Thyroid gland (tissue), 4 donors: ENCODE results near the gene DENND1C. TPM values are rescaled to one million over a fixed set of nuclear protein-coding genes. Genes with fewer than 3 reads are reported as not detected.

Experiments
- DNase-seq, 2 donors: peaks; one replicate each; pipeline ENCODE4 v3.0.0-alpha.2; 2019
- H3K27ac ChIP-seq, 3 donors: fragments of 200-600 bp; sonication (generic); 1 replicate in 2 of 3; 2 replicates in 1 of 3; pipeline ENCODE4 v1.5.1; 2016 to 2019; ENCODE audit warnings: mild to moderate bottlenecking in 1 of 3, moderate library complexity in 1 of 3
- H3K27me3 ChIP-seq: fragments of 200-600 bp; sonication (generic); one replicate; pipeline ENCODE4 v1.5.1; 2019
- H3K36me3 ChIP-seq, 2 donors: fragments of 200-600 bp; sonication (generic); one replicate each; pipeline ENCODE4 v1.5.1; 2016 to 2019
- H3K4me1 ChIP-seq, 2 donors: fragments of 200-600 bp; sonication (generic); one replicate each; pipeline ENCODE4 v1.5.1; 2017 to 2019
- H3K4me3 ChIP-seq, 3 donors: fragments of 200-600 bp; sonication (generic); replicated peaks in 1 of 3; 1 replicate in 2 of 3; 2 replicates in 1 of 3; pipeline ENCODE4 v1.5.1; 2016; ENCODE audit warnings: mild to moderate bottlenecking in 1 of 3
- H3K9me3 ChIP-seq: fragments of 200-600 bp; sonication (generic); one replicate; pipeline ENCODE4 v1.5.1; 2017
- POLR2A ChIP-seq, 2 donors: fragments of 450-650 bp; IDR thresholded peaks; one replicate each; pipeline ENCODE4 v1.6.1; 2017; ENCODE audit warnings: antibody characterized with exemption in 2 of 2, mild to moderate bottlenecking in 2 of 2, moderate library complexity in 1 of 2
- WGBS, 2 donors: methylation state at CpG; one replicate each; pipeline ENCODE4 v1.1.5; 2017; 5-methylcytosine and 5-hydroxymethylcytosine counted together
- intact Hi-C: fragments of 100-400 bp; cut with DNase I; formaldehyde crosslinking; loops from one replicate; pipeline ENCODE4 v1.15.1; 2023
- total RNA-seq, 4 donors: library from RNA; depleted of rRNA; stranded (reverse); fragments of >200 nt; gene quantifications; one replicate each; pipeline ENCODE4 v1.2.3, GENCODE V29; 2016
- TF ChIP-seq, protein P1 (sequence below), 6 experiments: fragments of 200-600 bp in 3 of 6; fragments of 450-650 bp in 3 of 6; sonication (generic) in 3 of 6; IDR thresholded peaks; one replicate each; pipeline ENCODE4 v1.5.1; 2016 to 2019; ENCODE audit warnings: antibody characterized with exemption in 6 of 6, mild to moderate bottlenecking in 2 of 6, inconsistent platforms in 1 of 6, moderate library complexity in 1 of 6

DENND1C gene
- total RNA-seq, 4 donors from 2014 or later = 1.3 to 2.1 (median 1.8) TPM; not detected in 1

DNA sequence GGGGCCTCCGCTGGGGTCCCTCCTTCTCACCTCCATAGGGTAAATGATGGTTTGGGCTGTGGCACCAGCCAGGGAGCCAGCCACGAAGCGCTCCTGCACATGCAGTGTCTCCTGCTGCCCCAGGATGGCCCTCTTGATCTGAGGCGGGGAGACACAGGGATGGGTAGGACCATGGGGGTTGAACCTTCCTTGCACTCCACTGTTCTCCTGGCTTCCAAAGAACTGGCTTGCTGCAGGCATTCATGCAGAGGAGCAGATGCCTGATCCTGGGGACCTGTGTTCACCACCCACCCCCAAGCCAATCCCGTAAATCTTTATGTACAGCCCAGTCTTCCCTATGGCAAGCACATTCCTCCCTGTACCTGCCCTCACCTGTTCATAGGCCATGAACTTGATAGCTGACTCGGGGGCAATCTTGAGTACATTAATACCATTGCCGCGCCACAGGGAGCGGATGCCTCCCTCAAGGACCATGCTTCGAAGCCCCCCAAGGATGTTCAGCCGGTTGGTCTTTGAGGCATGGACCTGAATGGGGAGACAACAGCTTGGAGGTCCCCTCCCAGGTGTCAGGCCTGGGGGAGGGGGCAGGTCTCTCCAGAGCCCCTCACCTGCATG, 27.5 kb downstream of the DENND1C start:
- peaks cover 16 to 30% of the 10 kb centered on the region in 2 donors for H3K36me3 ChIP-seq
- DNase-seq = no peak
- H3K9me3 ChIP-seq = no peaks in the 10 kb centered on the region
- no peak for TF ChIP-seq POLR2A (IDR thresholded peaks at IDR 0.05)
- TF ChIP-seq, protein P1, sequence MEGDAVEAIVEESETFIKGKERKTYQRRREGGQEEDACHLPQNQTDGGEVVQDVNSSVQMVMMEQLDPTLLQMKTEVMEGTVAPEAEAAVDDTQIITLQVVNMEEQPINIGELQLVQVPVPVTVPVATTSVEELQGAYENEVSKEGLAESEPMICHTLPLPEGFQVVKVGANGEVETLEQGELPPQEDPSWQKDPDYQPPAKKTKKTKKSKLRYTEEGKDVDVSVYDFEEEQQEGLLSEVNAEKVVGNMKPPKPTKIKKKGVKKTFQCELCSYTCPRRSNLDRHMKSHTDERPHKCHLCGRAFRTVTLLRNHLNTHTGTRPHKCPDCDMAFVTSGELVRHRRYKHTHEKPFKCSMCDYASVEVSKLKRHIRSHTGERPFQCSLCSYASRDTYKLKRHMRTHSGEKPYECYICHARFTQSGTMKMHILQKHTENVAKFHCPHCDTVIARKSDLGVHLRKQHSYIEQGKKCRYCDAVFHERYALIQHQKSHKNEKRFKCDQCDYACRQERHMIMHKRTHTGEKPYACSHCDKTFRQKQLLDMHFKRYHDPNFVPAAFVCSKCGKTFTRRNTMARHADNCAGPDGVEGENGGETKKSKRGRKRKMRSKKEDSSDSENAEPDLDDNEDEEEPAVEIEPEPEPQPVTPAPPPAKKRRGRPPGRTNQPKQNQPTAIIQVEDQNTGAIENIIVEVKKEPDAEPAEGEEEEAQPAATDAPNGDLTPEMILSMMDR (IDR thresholded peaks at IDR 0.05) = no peak
- H3K4me1 ChIP-seq = peaks cover 0 to 23% of the 10 kb centered on the region in 2 donors
- no peak overlapping the region for H3K4me3 ChIP-seq
- no peaks in the 10 kb centered on the region for H3K27me3 ChIP-seq
- H3K27ac ChIP-seq = no peak overlapping the region
- 98 to 99% methylated on average over 4 to 11 of the region's 11 CpGs for WGBS, 2 donors
- intact Hi-C loops = no loop called here

DNA sequence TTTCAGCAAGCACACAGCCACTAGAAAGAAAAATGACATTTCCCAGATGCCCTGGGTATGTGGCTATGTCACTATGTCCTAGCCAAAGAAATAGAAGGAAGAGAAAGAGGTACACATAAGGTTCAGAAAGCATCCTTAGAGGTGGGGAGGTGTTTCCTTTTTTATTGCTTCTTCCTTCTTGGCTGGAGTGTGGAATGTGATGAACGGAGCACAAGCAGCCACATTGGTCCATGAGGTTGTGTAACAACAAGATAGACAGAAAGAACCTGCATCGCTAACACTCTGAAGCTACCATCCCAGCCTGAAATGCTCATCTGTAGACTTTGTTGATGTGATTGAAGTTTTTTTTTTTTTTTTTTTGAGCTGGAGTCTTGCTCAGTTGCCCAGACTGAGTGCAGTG, 28.7 kb downstream of the DENND1C start:
- H3K36me3 ChIP-seq = peaks cover 16 to 30% of the 10 kb centered on the region in 2 donors
- H3K4me3 ChIP-seq = no peak overlapping the region
- no peaks in the 10 kb centered on the region for H3K9me3 ChIP-seq
- peaks cover 0 to 13% of the 10 kb centered on the region in 2 donors for H3K4me1 ChIP-seq
- intact Hi-C loops = no loop called here
- no peak overlapping the region for H3K27ac ChIP-seq
- no peaks in the 10 kb centered on the region for H3K27me3 ChIP-seq
- TF ChIP-seq, protein P1 (IDR thresholded peaks at IDR 0.05) = no peak
- no peak for TF ChIP-seq POLR2A (IDR thresholded peaks at IDR 0.05)
- no peak for DNase-seq
- whole genome bisulfite sequencing, 2 donors = 94 to 97% methylated on average over 2 of the region's 2 CpGs

DNA sequence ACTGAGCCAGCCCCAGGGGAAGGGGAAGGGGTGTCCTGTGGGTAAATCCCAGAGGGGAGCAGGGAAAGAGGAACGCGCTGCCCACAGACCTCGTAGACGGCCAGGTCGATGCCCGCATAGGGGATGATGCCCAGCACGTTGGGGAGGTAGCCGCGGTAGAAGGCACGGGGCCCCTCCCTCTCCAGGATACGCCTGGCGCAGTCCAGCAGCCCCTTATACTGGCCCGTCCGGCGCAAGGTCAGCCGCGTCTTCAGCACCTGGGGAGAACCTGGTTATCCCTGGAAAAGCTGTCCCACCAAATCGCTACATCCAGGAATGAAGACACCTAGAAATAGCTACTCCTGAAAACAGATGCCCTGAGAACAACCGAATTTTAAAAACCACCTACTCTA, 29.4 kb downstream of the DENND1C start:
- no peak for TF ChIP-seq POLR2A (IDR thresholded peaks at IDR 0.05)
- TF ChIP-seq, protein P1 (IDR thresholded peaks at IDR 0.05) = no peak
- Histone ChIP-seq H3K27me3 (no peaks in the 10 kb centered on the region), H3K36me3 (peaks cover 16 to 30% of the 10 kb centered on the region in 2 donors), H3K9me3 (no peaks in the 10 kb centered on the region), H3K27ac (peak overlapping the region in 2 of 3 donors; percentile 18 to 24), H3K4me3 (no peak overlapping the region), H3K4me1 (peaks cover 0 to 13% of the 10 kb centered on the region in 2 donors)
- 85 to 95% methylated on average over 15 to 16 of the region's 19 CpGs for WGBS, 2 donors
- no peak for DNase-seq
- intact Hi-C loops = no loop called here

DNA sequence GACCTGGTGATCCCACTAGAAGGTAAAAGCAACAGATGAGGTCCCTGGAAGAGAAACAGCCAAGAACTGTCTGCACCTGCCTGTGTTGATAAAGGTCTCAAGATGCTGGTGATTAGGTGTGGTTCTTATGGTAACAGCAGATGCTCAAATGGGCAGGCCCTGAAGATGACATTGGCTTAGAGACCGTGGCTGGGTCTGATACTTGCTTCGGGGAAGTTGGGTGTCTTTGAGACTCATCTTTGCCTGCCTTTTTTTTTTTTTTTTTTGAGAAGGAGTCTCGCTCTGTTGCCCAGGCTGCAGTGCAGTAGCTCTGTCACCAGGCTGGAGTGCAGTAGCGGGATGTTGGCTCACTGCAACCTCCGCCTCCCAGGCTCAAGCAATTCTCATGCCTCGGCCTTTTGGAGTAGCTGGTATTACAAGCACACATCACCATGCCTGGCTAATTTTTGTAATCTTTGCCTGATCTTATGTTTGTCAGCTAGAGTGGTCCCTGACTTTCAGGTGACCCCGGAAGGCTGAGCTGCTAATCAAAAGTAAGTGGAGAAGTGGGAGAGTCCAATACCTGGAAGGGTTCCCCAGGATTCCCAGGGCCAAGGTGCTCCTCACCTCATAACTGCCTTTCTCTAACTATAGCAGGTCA, 29.9 kb downstream of the DENND1C start:
- DNase-seq = peak; percentile 80 to 84
- intact Hi-C loops = no loop called here
- no peaks in the 10 kb centered on the region for H3K27me3 ChIP-seq
- no peak for TF ChIP-seq POLR2A (IDR thresholded peaks at IDR 0.05)
- TF ChIP-seq, protein P1 (IDR thresholded peaks at IDR 0.05) = peak in 2 of 6 experiments; percentile 6 to 14
- H3K27ac ChIP-seq = peak overlapping the region in 2 of 3 donors; percentile 24 to 53
- WGBS, 2 donors = 29 to 62% methylated on average over 7 of the region's 7 CpGs
- no peak overlapping the region for H3K4me3 ChIP-seq
- H3K36me3 ChIP-seq = peaks cover 16 to 30% of the 10 kb centered on the region in 2 donors
- H3K9me3 ChIP-seq = no peaks in the 10 kb centered on the region
- H3K4me1 ChIP-seq = peaks cover 0 to 13% of the 10 kb centered on the region in 2 donors

DNA sequence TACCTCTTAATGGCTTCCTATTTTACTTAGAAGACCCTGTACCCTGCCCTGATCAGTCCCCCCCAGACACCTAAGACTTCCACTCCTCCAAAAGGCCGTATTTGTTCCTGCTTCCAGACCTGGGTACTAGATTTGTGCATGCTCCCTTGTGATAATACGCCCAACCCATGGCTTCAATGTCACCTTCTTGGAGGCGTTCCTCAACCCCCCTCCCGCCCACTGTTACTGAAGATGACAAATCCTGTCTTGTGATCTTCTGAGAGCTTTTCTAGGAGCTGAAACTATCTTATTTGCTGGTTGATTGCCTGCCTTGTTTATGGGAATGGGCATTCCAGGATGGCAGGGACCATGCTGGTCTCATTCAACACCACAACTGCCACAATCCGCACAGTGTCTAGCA, 31.4 kb downstream of the DENND1C start:
- H3K4me1 ChIP-seq = peaks cover 0 to 13% of the 10 kb centered on the region in 2 donors
- no peak for DNase-seq
- H3K27me3 ChIP-seq = no peaks in the 10 kb centered on the region
- peaks cover 16 to 19% of the 10 kb centered on the region in 2 donors for H3K36me3 ChIP-seq
- TF ChIP-seq POLR2A (IDR thresholded peaks at IDR 0.05) = no peak
- TF ChIP-seq, protein P1 (IDR thresholded peaks at IDR 0.05) = no peak
- 93 to 94% methylated on average over 5 of the region's 5 CpGs for WGBS, 2 donors
- intact Hi-C loops = no loop called here
- no peak overlapping the region for H3K27ac ChIP-seq
- no peak overlapping the region for H3K4me3 ChIP-seq
- H3K9me3 ChIP-seq = no peaks in the 10 kb centered on the region
